Upper lobe of left lung (tissue), 6 donors: Measurements from ENCODE around the gene YIPF3. TPM values are rescaled to one million over a fixed set of nuclear protein-coding genes. Genes with fewer than 3 reads are reported as not detected.

Experiments used
- ATAC-seq, 2 donors: fragments of 200-7000 bp; cut with Tn5 transposase; one replicate each; pipeline ENCODE4 v1.9.1; 2022; ENCODE audit warnings: mild to moderate bottlenecking in 2 of 2, moderate library complexity in 2 of 2; ENCODE audit not compliant: low FRiP score in 2 of 2
- DNase-seq, 2 donors: peaks; one replicate each; pipeline ENCODE4 v3.0.0-alpha.2; 2019 to 2020
- H3K27ac ChIP-seq, 4 donors: fragments of 200-600 bp; sonication (generic); one replicate each; pipeline ENCODE4 v1.5.1; 2016 to 2019
- H3K27me3 ChIP-seq, 4 donors: fragments of 200-600 bp; sonication (generic); one replicate each; pipeline ENCODE4 v1.5.1; 2017 to 2019
- H3K36me3 ChIP-seq, 4 donors: fragments of 200-600 bp; sonication (generic); one replicate each; pipeline ENCODE4 v1.5.1; 2016 to 2019
- H3K4me1 ChIP-seq, 4 donors: fragments of 200-600 bp; sonication (generic); one replicate each; pipeline ENCODE4 v1.5.1; 2018 to 2019
- H3K4me3 ChIP-seq, 4 donors: fragments of 200-600 bp; sonication (generic); one replicate each; pipeline ENCODE4 v1.5.1; 2017 to 2019; ENCODE audit warnings: mild to moderate bottlenecking in 2 of 4, moderate library complexity in 1 of 4
- H3K9me3 ChIP-seq, 4 donors: fragments of 200-600 bp; sonication (generic); one replicate each; pipeline ENCODE4 v1.5.1; 2018 to 2019
- EP300 ChIP-seq, 4 donors: sonication (generic); formaldehyde crosslinking; IDR thresholded peaks; one replicate each; pipeline ENCODE4 v1.5.1; 2017; ENCODE audit warnings: antibody characterized with exemption in 4 of 4, control low read depth in 2 of 4
- POLR2A ChIP-seq, 4 donors: fragments of 450-650 bp; IDR thresholded peaks; one replicate each; pipeline ENCODE4 v1.5.1; 2016 to 2017; ENCODE audit warnings: antibody characterized with exemption in 4 of 4, mild to moderate bottlenecking in 2 of 4
- POLR2AphosphoS5 ChIP-seq, 2 donors: sonication (generic); formaldehyde crosslinking; IDR thresholded peaks; one replicate each; pipeline ENCODE4 v1.5.1; 2017; ENCODE audit warnings: antibody characterized with exemption in 2 of 2
- WGBS, 2 donors: methylation state at CpG; one replicate each; pipeline ENCODE4 v1.1.5; 2017 to 2018; 5-methylcytosine and 5-hydroxymethylcytosine counted together
- total RNA-seq, 6 donors: library from RNA; depleted of rRNA in 4 of 6; stranded (reverse); fragments of >200 nt in 4 of 6; gene quantifications; one replicate each; pipeline versions ENCODE4 v1.1.0 to v1.2.1, GENCODE V29; 2016 to 2021
- TF ChIP-seq, protein P1 (sequence below), 6 experiments: fragments of 450-650 bp in 4 of 6; fragments of 200-600 bp in 2 of 6; sonication (generic) in 2 of 6; IDR thresholded peaks; one replicate each; pipeline ENCODE4 v1.5.1; 2016 to 2019; ENCODE audit warnings: antibody characterized with exemption in 6 of 6
- donor health status: DM: no; HTN: no; CAD: no; lungs with moderate emphysema.
- donor health status: DM: no; HTN: yes; CAD: no; lungs with severe emphysema.

Gene YIPF3
- total RNA-seq, 6 donors from 2014 or later: 103 to 170 (median 125) TPM

DNA sequence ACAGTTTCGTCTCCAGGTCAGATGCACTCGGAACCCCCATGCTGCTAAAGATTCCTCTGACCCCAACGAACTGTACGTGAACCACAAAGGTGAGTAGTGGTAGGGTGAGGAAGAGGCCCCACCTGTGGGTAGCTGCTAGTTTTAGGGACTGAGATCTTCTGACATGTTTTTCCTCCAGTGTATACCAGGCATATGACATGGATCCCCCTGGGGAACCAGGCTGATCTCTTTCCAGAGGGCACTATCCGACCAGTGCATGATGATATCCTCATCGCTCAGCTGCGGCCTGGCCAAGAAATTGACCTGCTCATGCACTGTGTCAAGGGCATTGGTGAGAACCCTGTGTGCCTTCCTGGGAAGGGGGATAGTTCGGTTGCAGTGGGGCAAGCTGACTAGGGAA, 3.4 kb upstream of the YIPF3 start:
- Histone ChIP-seq H3K9me3 (no peaks in the 10 kb centered on the region), H3K4me3 (no peak overlapping the region), H3K4me1 (peaks cover 25 to 34% (median 28%) of the 10 kb centered on the region in 4 donors), H3K27me3 (no peaks in the 10 kb centered on the region), H3K36me3 (peaks cover 34 to 70% (median 58%) of the 10 kb centered on the region in 4 donors), H3K27ac (no peak overlapping the region)
- DNase-seq (no peak), ATAC-seq (no peak)
- TF ChIP-seq POLR2AphosphoS5 (IDR thresholded peaks at IDR 0.05) (no peak), POLR2A (IDR thresholded peaks at IDR 0.05) (no peak), EP300 (IDR thresholded peaks at IDR 0.05) (no peak)
- TF ChIP-seq, protein P1, sequence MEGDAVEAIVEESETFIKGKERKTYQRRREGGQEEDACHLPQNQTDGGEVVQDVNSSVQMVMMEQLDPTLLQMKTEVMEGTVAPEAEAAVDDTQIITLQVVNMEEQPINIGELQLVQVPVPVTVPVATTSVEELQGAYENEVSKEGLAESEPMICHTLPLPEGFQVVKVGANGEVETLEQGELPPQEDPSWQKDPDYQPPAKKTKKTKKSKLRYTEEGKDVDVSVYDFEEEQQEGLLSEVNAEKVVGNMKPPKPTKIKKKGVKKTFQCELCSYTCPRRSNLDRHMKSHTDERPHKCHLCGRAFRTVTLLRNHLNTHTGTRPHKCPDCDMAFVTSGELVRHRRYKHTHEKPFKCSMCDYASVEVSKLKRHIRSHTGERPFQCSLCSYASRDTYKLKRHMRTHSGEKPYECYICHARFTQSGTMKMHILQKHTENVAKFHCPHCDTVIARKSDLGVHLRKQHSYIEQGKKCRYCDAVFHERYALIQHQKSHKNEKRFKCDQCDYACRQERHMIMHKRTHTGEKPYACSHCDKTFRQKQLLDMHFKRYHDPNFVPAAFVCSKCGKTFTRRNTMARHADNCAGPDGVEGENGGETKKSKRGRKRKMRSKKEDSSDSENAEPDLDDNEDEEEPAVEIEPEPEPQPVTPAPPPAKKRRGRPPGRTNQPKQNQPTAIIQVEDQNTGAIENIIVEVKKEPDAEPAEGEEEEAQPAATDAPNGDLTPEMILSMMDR (IDR thresholded peaks at IDR 0.05): no peak
- WGBS, 2 donors: 90 to 93% methylated on average over 4 to 8 of the region's 8 CpGs

GRCh38 chr6:43517505-43518357, 1.0 kb upstream of the YIPF3 start:
- ATAC-seq: no peak
- no peaks in the 10 kb centered on the region for H3K27me3 ChIP-seq
- no peak for DNase-seq
- H3K4me3 ChIP-seq: peak overlapping the region; percentile 64 to 95 (median 84)
- no peaks in the 10 kb centered on the region for H3K9me3 ChIP-seq
- WGBS, 2 donors: 5% methylated on average over 10 of the region's 10 CpGs
- H3K4me1 ChIP-seq: peaks cover 30 to 39% (median 38%) of the 10 kb centered on the region in 4 donors
- H3K27ac ChIP-seq: peak overlapping the region; percentile 82 to 93 (median 89)
- TF ChIP-seq POLR2A (IDR thresholded peaks at IDR 0.05) (no peak), POLR2AphosphoS5 (IDR thresholded peaks at IDR 0.05) (no peak), EP300 (IDR thresholded peaks at IDR 0.05) (no peak)
- TF ChIP-seq, protein P1 (IDR thresholded peaks at IDR 0.05): no peak
- peaks cover 35 to 68% (median 58%) of the 10 kb centered on the region in 4 donors for H3K36me3 ChIP-seq

DNA sequence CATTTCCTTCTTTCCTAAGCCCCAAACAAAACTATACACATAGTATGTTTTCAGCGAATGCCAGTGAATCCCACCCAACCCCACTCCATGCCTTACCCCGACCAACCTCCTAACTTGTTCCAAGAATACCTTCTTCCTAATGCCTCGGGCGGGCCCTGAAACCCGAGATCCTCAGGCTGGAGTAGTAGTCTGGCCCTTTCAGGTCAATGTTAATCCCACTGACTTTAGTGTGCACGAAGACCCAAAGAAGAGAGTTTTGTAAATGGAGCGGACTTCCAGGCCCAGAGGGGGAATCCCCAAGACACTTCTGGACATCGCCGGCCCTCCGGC, 394 bp downstream of the YIPF3 start:
- no peaks in the 10 kb centered on the region for H3K9me3 ChIP-seq
- no peak for ATAC-seq
- peak overlapping the region; percentile 64 to 89 (median 84) for H3K4me3 ChIP-seq
- H3K27me3 ChIP-seq: no peaks in the 10 kb centered on the region
- H3K36me3 ChIP-seq: peaks cover 32 to 68% (median 58%) of the 10 kb centered on the region in 4 donors
- WGBS, 2 donors: 1% methylated on average over 10 of the region's 10 CpGs
- peaks cover 30 to 48% (median 42%) of the 10 kb centered on the region in 4 donors for H3K4me1 ChIP-seq
- peak overlapping the region; percentile 82 to 93 (median 89) for H3K27ac ChIP-seq
- TF ChIP-seq EP300 (IDR thresholded peaks at IDR 0.05): no peak
- TF ChIP-seq, protein P1 (IDR thresholded peaks at IDR 0.05): no peak
- no peak for TF ChIP-seq POLR2A (IDR thresholded peaks at IDR 0.05)
- no peak for TF ChIP-seq POLR2AphosphoS5 (IDR thresholded peaks at IDR 0.05)
- DNase-seq: no peak

GRCh38 chr6:43515808-43516207, 918 bp downstream of the YIPF3 start:
- TF ChIP-seq POLR2A (IDR thresholded peaks at IDR 0.05): no peak
- TF ChIP-seq, protein P1 (IDR thresholded peaks at IDR 0.05): no peak
- TF ChIP-seq EP300 (IDR thresholded peaks at IDR 0.05): no peak
- Histone ChIP-seq H3K4me3 (peak overlapping the region; percentile 64 to 89 (median 84)), H3K27ac (peak overlapping the region; percentile 82 to 93 (median 89)), H3K27me3 (no peaks in the 10 kb centered on the region), H3K4me1 (peaks cover 30 to 51% (median 44%) of the 10 kb centered on the region in 4 donors), H3K9me3 (no peaks in the 10 kb centered on the region), H3K36me3 (peaks cover 27 to 68% (median 57%) of the 10 kb centered on the region in 4 donors)
- DNase-seq (no peak), ATAC-seq (no peak)
- 59 to 60% methylated on average over 9 of the region's 9 CpGs for WGBS, 2 donors
